Activated CD8-positive, alpha-beta memory T cell treated with anti-CD3 and anti-CD28 coated beads, Interleukin-2, amount 50 U/mL, for 1 hour (primary cell): ENCODE measurements around the gene YEATS2.

Experiments
- DNase-seq: peaks from one replicate; pipeline ENCODE4 v3.0.0-alpha.2; 2020; ENCODE audit errors: extremely low read depth

YEATS2 gene

DNA sequence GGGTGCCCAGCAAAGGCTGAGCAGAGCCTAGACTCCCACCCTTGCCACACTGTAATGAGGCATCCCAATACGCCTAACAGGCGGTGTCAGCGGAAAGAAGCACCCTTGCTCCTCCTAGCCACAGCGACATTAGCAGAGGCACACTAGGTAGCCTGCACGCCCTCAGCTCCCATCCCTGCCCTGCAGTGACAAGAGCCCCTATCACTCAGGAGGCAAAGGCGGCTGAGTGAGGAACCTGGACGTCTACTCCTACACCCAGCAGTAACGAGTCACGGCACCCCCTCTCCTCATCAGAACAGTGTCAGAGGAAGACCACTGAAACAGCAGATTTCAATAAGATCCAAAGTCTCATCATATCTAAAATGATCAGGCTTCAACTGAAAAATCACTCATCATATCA is 139.8 kb downstream of the YEATS2 start:
- DNase-seq, result no peak

DNA sequence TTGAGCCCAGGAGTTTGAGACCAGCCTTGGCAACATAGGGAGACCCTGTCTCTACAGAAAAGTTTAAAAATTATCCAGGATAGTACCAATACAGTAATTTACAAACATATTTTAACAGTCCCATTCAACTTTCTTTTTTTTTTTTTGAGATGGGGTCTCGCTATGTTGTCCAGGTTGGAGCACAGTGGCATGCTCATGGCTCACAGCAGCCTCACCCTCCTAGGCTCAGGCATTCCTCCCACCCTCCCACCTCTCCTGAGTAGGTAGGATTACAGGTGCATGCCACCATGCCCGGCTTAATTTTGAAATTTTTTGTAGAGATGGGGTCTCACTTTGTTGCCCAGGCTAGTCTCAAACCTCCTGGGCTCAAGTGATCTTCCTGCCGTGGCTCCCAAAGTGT is 140.3 kb downstream of the YEATS2 start:
- DNase-seq, result no peak

DNA sequence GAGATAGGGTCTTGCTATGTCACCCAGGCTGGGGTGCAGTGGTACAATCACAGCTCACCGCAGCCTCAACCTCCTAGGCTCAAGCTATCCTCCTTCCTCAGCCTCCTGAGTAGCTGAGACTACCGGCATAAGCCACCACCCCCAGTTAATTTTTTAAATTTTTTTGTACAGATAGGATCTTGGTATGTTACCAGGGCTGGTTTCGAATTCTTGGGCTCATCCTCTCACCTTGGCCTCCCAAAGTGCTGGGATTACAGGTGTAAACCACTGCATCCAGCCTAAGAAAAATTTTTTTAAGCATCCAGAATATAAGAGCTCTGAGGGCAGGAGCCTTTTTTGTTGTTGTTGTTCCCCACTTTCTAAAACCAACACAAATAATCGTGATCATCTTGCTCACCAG is 142.2 kb downstream of the YEATS2 start:
- no peak for DNase-seq

DNA sequence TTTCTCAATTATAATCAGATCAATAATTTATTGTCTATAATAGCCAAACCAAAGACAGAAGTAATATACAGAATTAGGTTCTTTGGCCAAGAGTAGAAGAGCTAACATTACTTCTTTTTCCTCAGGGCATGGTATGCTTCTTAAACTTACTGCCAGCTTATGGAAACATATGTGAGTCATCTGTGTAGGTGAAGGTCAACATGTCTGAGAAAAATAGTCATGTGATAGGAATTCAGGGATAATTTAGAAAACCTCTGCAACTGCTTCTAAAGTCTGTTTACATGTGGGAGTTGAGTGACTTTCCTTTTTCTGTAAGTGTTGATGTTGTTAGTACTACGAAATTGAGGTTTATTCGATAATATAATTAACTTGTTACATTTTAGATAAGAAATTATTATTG is 147.0 kb downstream of the YEATS2 start:
- DNase-seq, result no peak

DNA sequence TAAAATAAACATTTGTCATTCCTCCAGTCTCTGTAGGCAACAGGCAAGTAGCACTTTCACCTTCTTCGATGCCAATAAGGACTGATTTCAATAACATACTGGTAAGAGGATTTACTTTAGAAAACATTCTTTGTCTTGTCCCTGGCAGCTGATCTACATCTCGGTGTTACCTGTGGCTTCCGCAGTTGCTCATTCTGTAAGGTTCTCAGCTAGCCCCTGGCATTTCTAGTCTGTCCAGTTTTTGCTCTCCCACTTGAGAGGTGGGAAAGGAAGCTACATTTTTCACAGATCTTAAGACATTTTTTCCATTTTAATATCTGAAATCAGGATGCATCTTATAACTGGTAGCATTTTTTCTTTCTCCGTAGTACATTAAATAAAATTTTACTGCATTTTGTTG is 147.5 kb downstream of the YEATS2 start:
- no peak for DNase-seq

DNA sequence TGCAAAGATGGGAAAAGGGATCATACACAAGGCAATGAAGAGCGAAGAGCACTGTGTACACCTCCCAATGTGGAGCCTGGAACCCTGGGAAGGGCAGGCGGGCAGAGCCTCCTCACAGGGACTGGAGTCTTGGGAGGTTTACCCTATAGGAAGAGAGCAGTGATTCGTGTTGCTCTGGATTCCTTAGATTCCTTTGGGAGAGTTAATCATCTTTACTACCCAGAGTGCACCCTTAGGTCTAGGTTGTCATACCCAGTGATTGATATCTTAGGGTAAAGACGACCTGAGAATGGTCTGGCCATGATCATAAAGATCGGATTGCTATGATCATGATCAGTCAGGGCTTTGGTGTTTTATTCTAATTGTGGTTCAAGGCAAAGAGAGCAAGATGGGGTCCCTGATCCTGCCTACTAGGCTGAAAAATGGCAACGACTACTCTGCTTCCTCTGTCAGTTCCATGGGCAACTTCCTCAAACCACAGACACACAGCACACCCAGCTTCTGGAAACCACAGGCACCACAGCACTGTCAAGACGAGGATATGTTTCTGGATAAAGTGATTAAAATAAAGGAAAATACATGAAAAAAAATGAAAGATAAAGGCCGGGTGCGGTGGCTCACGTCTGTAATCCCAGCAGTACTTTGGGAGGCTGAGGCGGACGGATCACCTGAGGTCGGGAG is 148.2 kb downstream of the YEATS2 start:
- no peak for DNase-seq

DNA sequence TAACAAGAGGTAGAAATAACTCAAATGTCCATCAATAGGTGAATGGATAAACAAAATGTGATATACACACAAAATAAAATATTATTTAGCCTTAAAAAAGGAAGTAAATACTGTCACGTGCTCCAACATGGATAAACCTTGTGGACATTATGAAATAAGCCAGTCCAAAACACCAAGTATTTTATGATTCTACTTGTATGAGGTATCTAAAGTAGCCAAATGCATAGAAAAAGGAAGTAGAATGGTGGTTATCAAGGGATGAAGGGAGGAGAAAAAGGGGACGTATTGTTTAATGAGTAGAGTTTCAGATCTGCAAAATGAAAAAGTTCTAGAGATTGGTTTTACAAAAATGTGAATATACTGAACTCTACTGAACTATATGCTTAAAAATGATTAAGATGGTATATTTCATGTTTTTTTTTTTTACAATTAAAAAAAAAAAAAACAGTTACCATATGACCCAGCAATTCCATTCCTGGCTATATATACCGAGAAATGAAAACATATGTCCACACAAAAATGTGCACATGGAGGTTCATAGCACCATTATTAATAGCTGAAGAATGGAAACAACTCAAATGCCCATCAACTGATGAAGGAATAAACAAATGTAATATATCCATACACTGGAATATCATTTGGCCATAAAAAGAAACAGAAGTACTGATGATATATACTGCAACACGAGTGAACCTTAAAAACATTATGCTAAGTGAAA is 156.9 kb downstream of the YEATS2 start:
- no peak for DNase-seq

DNA sequence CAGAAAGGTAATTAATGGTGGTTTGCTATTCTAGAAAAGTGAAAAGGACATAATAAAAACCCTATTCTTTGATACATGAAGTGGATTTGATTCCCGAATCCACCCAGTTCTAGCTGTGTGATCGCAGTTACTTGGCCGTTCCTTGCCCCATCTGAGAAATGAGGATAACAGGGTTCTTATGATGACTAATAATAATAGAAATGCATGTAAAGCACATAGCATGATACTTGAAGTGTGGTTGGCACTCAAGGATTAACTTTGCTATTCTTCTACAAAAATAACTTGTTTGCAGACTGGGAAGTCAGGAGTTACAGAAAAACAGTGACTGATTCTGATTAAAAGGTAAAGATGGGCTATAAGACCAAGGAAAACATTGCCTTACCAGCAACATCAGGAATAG is 160.3 kb downstream of the YEATS2 start:
- DNase-seq, result no peak
